Effector memory CD8-positive, alpha-beta T cell (primary cell): ENCODE measurements around the gene ATL2.
"Not testable (repeated sequence)": the region's sequence is repeated elsewhere in the genome, so short reads cannot be mapped to it uniquely, and the experiment has no call there.

Source experiments
- ATAC-seq: fragments of 150-1000 bp; cut with Tn5 transposase; replicated peaks from 2 replicates; pipeline ENCODE4 v1.10.0; 2021; ENCODE audit warnings: mild to moderate bottlenecking, moderate library complexity
- DNase-seq, 3 experiments: peaks; one replicate each; pipeline ENCODE4 v3.0.0; 2021
- H3K27ac Mint-ChIP-seq, 2 donors: one replicate each; pipeline ENCODE4 v1.8.0; 2022; ENCODE audit warnings: mild to moderate bottlenecking in 2 of 2, mixed read lengths in 2 of 2, moderate library complexity in 2 of 2
- H3K27me3 Mint-ChIP-seq, 2 donors: one replicate each; pipeline ENCODE4 v1.8.0; 2022; ENCODE audit warnings: mixed read lengths in 2 of 2
- H3K36me3 Mint-ChIP-seq: one replicate; pipeline ENCODE4 v1.8.0; 2022; ENCODE audit warnings: mild to moderate bottlenecking, moderate library complexity, mixed read lengths; ENCODE audit not compliant: insufficient read depth
- H3K4me1 Mint-ChIP-seq, 2 donors: one replicate each; pipeline ENCODE4 v1.8.0; 2022; ENCODE audit warnings: low read depth in 2 of 2, mixed read lengths in 2 of 2
- H3K4me3 Mint-ChIP-seq, 2 donors: one replicate each; pipeline ENCODE4 v1.8.0; 2022; ENCODE audit warnings: mild to moderate bottlenecking in 2 of 2, mixed read lengths in 2 of 2, moderate library complexity in 2 of 2
- H3K9me3 Mint-ChIP-seq, 2 donors: one replicate each; pipeline ENCODE4 v1.8.0; 2022; ENCODE audit warnings: mixed read lengths in 2 of 2

Gene ATL2

GRCh38 chr2:38344813-38345212 lies 32.3 kb downstream of the ATL2 start:
- Mint-ChIP-seq H3K4me1 (peaks cover 0 to 3% of the 10 kb centered on the region in 2 donors), H3K27ac (no peak overlapping the region)

GRCh38 chr2:38343212-38343611 lies 33.9 kb downstream of the ATL2 start:
- ATAC-seq (no peak), DNase-seq (no peak)
- Mint-ChIP-seq H3K27ac (no peak overlapping the region), H3K4me1 (peaks cover 0 to 3% of the 10 kb centered on the region in 2 donors), H3K27me3 (no peaks in the 10 kb centered on the region), H3K4me3 (no peak overlapping the region), H3K36me3 (peaks cover 34% of the 10 kb centered on the region), H3K9me3 (peaks cover 0 to 4% of the 10 kb centered on the region in 2 donors)

More at GRCh38 chr2:38344813-38345212, 32.3 kb downstream of the ATL2 start:
- ATAC-seq (no peak), DNase-seq (no peak)
- Mint-ChIP-seq H3K9me3 (peaks cover 0 to 4% of the 10 kb centered on the region in 2 donors), H3K27me3 (no peaks in the 10 kb centered on the region), H3K36me3 (peaks cover 26% of the 10 kb centered on the region), H3K4me3 (no peak overlapping the region)

- Mint-ChIP-seq H3K36me3 (peaks cover 29% of the 10 kb centered on the region), H3K9me3 (no peaks in the 10 kb centered on the region), H3K4me3 (no peak overlapping the region), H3K4me1 (peaks cover 0 to 2% of the 10 kb centered on the region in 2 donors), H3K27ac (no peak overlapping the region), H3K27me3 (no peaks in the 10 kb centered on the region)
- DNase-seq (no peak), ATAC-seq (no peak)
These were observed 40.5 kb downstream of the ATL2 start for GRCh38 chr2:38336621-38337020.

- H3K27ac Mint-ChIP-seq, result no peak overlapping the region
- peaks cover 0 to 6% of the 10 kb centered on the region in 2 donors for H3K9me3 Mint-ChIP-seq
- peaks cover 42% of the 10 kb centered on the region for H3K36me3 Mint-ChIP-seq
- peaks cover 5 to 10% of the 10 kb centered on the region in 2 donors for H3K4me1 Mint-ChIP-seq
- ATAC-seq, result no peak
- H3K27me3 Mint-ChIP-seq, result no peaks in the 10 kb centered on the region
- H3K4me3 Mint-ChIP-seq, result no peak overlapping the region
- DNase-seq, result no peak
These were observed 46.3 kb downstream of the ATL2 start for GRCh38 chr2:38330754-38331153.

GRCh38 chr2:38327580-38327979 lies 49.5 kb downstream of the ATL2 start:
- no peak for DNase-seq
- no peak overlapping the region for H3K4me3 Mint-ChIP-seq
- peaks cover 0 to 6% of the 10 kb centered on the region in 2 donors for H3K9me3 Mint-ChIP-seq
- no peaks in the 10 kb centered on the region for H3K27me3 Mint-ChIP-seq
- peaks cover 33% of the 10 kb centered on the region for H3K36me3 Mint-ChIP-seq
- peaks cover 10 to 23% of the 10 kb centered on the region in 2 donors for H3K4me1 Mint-ChIP-seq
- ATAC-seq, result no peak
- H3K27ac Mint-ChIP-seq, result no peak overlapping the region

GRCh38 chr2:38323623-38324022 lies 53.5 kb downstream of the ATL2 start:
- Mint-ChIP-seq H3K27me3 (no peaks in the 10 kb centered on the region), H3K27ac (peak overlapping the region in 1 of 2 donors; percentile 53), H3K9me3 (peaks cover 0 to 3% of the 10 kb centered on the region in 2 donors), H3K36me3 (peaks cover 37% of the 10 kb centered on the region), H3K4me3 (no peak overlapping the region), H3K4me1 (peaks cover 11 to 23% of the 10 kb centered on the region in 2 donors)
- ATAC-seq, result no peak
- DNase-seq, result no peak

GRCh38 chr2:38322224-38322914 lies 54.7 kb downstream of the ATL2 start:
- no peak for DNase-seq
- no peaks in the 10 kb centered on the region for H3K9me3 Mint-ChIP-seq
- no peaks in the 10 kb centered on the region for H3K27me3 Mint-ChIP-seq
- H3K36me3 Mint-ChIP-seq, result peaks cover 43% of the 10 kb centered on the region
- no peak overlapping the region for H3K4me3 Mint-ChIP-seq
- no peak for ATAC-seq
- no peak overlapping the region for H3K27ac Mint-ChIP-seq
- H3K4me1 Mint-ChIP-seq, result peaks cover 11 to 22% of the 10 kb centered on the region in 2 donors

GRCh38 chr2:38319240-38319639 lies 57.8 kb downstream of the ATL2 start:
- H3K36me3 Mint-ChIP-seq, result peaks cover 33% of the 10 kb centered on the region
- H3K27ac Mint-ChIP-seq, result peak overlapping the region in 1 of 2 donors; percentile 12
- not testable (repeated sequence) for H3K4me1 Mint-ChIP-seq, ATAC-seq, H3K4me3 Mint-ChIP-seq, H3K27me3 Mint-ChIP-seq, H3K9me3 Mint-ChIP-seq, DNase-seq

- H3K36me3 Mint-ChIP-seq, result peaks cover 39% of the 10 kb centered on the region
- no peaks in the 10 kb centered on the region for H3K27me3 Mint-ChIP-seq
- DNase-seq, result no peak
These were observed 59.3 kb downstream of the ATL2 start for GRCh38 chr2:38317725-38318124.

GRCh38 chr2:38315707-38316333 lies 61.3 kb downstream of the ATL2 start:
- H3K9me3 Mint-ChIP-seq, result no peaks in the 10 kb centered on the region
- no peaks in the 10 kb centered on the region for H3K27me3 Mint-ChIP-seq

More at GRCh38 chr2:38317725-38318124, 59.3 kb downstream of the ATL2 start:
- Mint-ChIP-seq H3K4me3 (no peak overlapping the region), H3K4me1 (peaks cover 0 to 3% of the 10 kb centered on the region in 2 donors), H3K9me3 (no peaks in the 10 kb centered on the region), H3K27ac (no peak overlapping the region)
- ATAC-seq, result no peak

GRCh38 chr2:38308821-38309220 lies 68.3 kb downstream of the ATL2 start:
- ATAC-seq, result no peak
- Mint-ChIP-seq H3K4me3 (no peak overlapping the region), H3K36me3 (peaks cover 51% of the 10 kb centered on the region), H3K27ac (no peak overlapping the region), H3K9me3 (no peaks in the 10 kb centered on the region), H3K27me3 (no peaks in the 10 kb centered on the region), H3K4me1 (peaks cover 11% of the 10 kb centered on the region in 2 donors)
- DNase-seq, result no peak

More at GRCh38 chr2:38315707-38316333, 61.3 kb downstream of the ATL2 start:
- peak; percentile 26 for ATAC-seq
- H3K4me1 Mint-ChIP-seq, result no peaks in the 10 kb centered on the region
- peak; percentile 10 to 42 (median 35) for DNase-seq
- no peak overlapping the region for H3K27ac Mint-ChIP-seq
- H3K4me3 Mint-ChIP-seq, result no peak overlapping the region
- H3K36me3 Mint-ChIP-seq, result peaks cover 52% of the 10 kb centered on the region

GRCh38 chr2:38301969-38302702 lies 74.9 kb downstream of the ATL2 start:
- ATAC-seq (no peak), DNase-seq (no peak)
- Mint-ChIP-seq H3K4me3 (no peak overlapping the region), H3K9me3 (no peaks in the 10 kb centered on the region), H3K36me3 (peaks cover 62% of the 10 kb centered on the region), H3K27me3 (no peaks in the 10 kb centered on the region), H3K4me1 (peaks cover 11 to 14% of the 10 kb centered on the region in 2 donors), H3K27ac (no peak overlapping the region)

- Mint-ChIP-seq H3K27me3 (no peaks in the 10 kb centered on the region), H3K4me1 (peaks cover 11 to 14% of the 10 kb centered on the region in 2 donors), H3K4me3 (no peak overlapping the region), H3K36me3 (peaks cover 64% of the 10 kb centered on the region), H3K9me3 (no peaks in the 10 kb centered on the region), H3K27ac (no peak overlapping the region)
- ATAC-seq (no peak), DNase-seq (no peak)
These were observed 75.6 kb downstream of the ATL2 start for GRCh38 chr2:38301340-38301968.
